Measurements from ENCODE around the gene GABPA. TPM values are rescaled to one million over a fixed set of nuclear protein-coding genes. Genes with fewer than 3 reads are reported as not detected.
"Not testable (repeated sequence)": the region's sequence is repeated elsewhere in the genome, so short reads cannot be mapped to it uniquely, and the experiment has no call there.

Gene GABPA
- 10 to 100 TPM; 21.2 to 23.7 TPM for total RNA-seq
- long read RNA-seq, donor 1, full-length matches to known transcripts = 4 of 9 reads
- long read RNA-seq, donor 1, partial matches to known transcripts = 2 of 9 reads
- long read RNA-seq, donor 1, other reads (novel, unspliced or antisense) = 3 of 9 reads
- long read RNA-seq, donor 2, full-length matches to known transcripts = 4 of 4 reads
- long read RNA-seq, donor 2, partial matches to known transcripts = 0 of 4 reads
- long read RNA-seq, donor 2, other reads (novel, unspliced or antisense) = 0 of 4 reads

DNA sequence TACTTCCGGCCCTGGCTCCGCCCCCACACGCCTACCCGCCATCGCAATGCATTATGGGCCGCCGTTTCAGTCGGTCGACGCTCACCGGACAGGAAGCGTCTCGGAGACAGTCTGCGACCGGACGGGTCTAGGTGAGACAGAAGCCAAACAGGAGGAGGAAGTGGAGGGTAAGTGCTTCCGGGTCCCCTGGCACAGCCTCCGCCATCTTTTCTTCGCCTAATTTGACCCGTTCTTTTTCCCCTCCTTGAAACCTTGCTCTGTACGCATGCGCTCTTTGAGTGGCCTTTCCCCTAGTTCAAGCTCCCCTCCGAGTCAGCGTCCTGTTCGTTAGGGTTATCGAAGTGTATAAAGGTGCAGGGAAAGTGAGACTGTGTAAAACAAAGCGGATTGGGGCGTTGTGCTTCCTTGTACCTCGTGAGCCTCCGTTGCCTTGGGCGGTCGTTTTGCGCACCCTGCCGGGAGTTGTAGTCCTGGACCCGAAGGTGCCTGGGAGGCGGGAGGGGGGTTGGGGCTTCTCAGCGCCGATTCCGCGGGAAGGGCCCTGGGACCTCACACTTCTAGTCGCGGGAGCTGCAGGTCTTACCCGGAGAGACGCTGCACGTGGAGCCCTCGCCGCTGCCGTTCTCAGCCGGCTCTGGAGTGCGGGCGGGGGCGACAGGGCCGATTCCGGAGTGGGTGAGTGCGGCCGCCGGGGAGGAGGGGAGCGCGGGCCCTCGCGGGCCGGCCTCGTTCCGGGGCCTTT is at the start of gene GABPA, which contains the start of gene ATP5PF:
GABPA (plus strand) TSS at position 69 of the 742 bp plus-strand sequence. CDS start 6,627 bp downstream, outside the sequence.
ATP5PF (minus strand) TSS at position 1 of the 742 bp plus-strand sequence. CDS start 5,110 bp downstream, outside the sequence.
- intact Hi-C loops (cut with DNase I) = no loop called here
- DNase-seq (ENCODE audit: low spot score) = peak; percentile 99

DNA sequence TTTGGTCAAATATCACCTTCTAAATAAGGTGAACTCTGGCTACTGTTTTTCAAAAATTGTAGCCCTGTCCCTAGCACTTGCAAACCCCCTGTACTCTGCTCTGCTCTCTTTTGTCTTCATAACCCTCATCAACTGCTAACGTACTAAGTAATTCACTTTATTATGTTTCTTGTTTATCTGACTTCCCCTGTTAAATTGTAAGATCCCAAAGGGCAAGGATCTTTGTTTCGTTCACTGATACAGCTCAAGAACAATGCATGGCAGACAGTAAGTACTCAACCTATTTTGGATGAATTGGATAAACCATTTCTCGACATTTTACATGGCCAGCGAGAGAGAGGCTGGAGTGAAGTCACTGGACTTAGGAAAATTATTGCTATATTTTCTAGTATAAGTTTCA is 47.0 kb upstream of the GABPA start:
- intact Hi-C loops (cut with DNase I) = no loop called here
- DNase-seq (ENCODE audit: low spot score) = no peak

DNA sequence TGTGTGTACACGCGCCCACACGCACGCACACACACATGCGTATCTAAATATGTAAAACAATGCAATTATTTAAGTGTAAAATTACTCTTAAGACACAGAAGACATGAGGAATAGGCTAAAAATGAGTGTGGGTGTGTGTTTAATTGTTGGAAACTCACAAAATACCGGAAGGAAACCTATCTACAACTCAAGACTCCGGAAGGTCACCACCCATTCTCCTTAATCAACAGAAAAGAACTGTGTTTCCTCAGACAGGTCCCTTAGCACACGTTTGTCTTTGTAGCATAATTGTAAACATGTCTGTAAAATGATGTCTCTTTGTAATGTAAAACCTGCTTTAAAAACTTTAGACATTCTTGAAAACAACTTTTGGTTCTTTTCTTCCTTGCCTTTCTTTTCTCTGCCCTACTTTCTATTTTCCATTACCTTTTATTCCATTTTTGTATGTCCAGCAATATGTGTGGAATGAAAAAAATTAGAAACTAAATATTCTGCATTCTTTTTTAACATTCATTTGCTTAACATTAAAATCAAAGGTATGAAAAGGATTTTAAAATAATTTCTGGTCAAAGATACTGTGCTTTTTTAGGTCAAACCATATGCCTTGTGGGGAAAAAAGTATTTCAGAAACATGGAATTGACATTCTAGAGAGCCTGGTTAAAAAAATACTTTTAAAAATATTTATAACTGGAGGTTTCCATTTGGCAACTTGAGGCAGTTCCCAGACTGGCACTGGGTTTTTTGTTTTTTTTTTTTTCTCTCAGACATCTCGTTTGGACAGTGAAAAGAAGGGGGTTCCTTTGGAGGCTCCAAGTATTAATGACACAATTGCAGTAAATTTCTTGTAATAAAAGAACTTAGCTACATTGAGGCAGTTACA is 46.3 kb upstream of the GABPA start:
- intact Hi-C loops (cut with DNase I) = no loop called here

DNA sequence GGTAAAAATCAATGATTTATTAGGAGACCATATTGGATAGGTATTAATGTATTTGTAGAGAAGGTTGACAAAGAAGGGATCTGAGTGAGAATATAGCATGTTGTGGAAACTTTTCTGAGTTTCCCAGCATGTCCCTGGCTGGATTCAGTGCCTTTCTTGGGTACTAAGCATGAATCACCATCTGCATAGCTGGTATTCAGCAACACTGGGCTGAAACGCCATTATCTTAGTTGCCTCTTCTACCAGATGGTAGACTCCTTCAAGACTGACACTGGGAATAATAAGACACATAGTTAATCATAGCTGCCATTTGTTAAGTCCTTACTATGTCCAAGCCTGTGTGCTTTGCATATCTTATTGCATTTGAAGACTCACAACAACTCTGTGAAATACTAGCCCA is 45.5 kb upstream of the GABPA start:
- intact Hi-C loops (cut with DNase I) = no loop called here
- DNase-seq (ENCODE audit: low spot score) = no peak

More for the DNA sequence above, 46.3 kb upstream of the GABPA start:
- DNase-seq (ENCODE audit: low spot score) = no peak

DNA sequence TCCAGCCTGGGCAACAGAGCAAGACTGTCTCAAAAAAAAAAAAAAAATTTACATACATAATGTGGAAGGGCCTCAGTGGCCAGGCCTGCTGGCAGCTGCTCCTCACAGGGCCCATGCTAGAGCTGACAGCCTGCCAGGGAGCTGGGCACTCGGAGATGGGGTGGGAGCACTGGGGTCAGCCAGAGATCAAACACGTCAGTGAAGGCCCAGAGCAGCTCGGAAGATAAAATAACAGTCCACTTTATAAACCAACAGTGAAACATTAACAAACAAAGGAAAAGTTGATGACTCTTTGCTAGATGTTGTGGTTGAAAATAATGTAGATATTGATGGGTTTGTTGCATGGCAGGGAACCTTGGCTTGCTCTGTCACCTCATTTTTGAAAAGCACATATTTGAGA is 42.8 kb upstream of the GABPA start:
- intact Hi-C loops (cut with DNase I) = no loop called here
- DNase-seq (ENCODE audit: low spot score) = no peak

DNA sequence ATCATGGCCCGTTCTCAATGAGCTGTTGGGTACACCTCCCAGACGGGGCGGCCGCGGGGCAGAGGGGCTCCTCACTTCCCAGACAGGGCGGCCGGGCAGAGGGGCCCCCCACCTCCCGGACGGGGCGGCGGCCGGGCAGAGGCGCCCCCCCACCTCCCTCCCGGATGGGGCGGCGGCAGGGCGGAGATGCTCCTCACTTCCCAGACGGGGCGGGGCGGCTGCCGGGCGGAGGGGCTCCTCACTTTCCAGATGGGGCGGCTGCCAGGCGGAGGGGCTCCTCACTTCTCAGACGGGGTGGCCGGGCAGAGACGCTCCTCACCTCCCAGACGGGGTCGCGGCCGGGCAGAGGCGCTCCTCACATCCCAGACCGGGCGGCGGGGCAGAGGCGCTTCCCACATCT is 39.3 kb upstream of the GABPA start:
- not testable (repeated sequence) for DNase-seq (ENCODE audit: low spot score)
- intact Hi-C loops (cut with DNase I) = loop anchor here in 1 of 2 donors (5.0 kb wide), 1 partner anchor 1128 kb away; no protein-coding TSS in a partner anchor

DNA sequence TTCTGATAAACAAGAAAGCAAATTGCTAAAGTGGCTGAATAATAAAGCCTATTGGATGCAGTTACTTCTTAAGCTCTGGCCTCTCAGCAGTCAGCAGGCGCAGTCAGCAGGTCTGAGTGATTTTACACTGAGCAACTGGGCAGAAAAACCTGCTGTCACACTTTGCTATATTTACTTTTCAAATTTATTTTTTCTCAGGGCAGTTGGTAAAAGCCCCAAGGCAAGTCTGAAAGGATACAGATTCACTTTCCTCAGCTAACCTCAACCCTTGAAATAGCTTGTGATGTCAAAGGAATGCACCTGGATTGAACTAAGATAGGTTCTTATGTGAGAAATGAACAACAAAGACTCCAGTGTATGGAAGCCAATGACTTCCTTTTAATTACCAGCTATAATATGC is 34.0 kb upstream of the GABPA start:
- intact Hi-C loops (cut with DNase I) = no loop called here
- no peak for DNase-seq (ENCODE audit: low spot score)

DNA sequence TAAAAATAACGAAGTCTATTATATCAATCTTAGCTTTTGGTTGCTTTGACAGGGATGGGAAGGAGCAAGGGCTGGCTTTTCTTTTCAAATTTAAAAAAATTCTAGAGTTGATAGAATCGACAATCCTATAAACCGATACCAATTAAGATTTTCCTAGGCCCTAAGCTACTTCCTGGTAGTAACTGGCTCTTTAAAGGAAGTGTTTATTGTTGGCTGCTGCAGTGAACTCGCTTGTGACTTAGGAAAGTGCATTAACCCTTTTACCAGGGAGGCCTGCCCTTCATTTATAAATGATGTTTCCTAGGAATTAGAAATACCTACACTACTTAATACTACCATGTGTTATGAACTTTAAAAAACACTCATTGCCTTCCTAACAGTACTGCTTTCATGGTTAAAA is 33.2 kb upstream of the GABPA start:
- intact Hi-C loops (cut with DNase I) = no loop called here
- no peak for DNase-seq (ENCODE audit: low spot score)

DNA sequence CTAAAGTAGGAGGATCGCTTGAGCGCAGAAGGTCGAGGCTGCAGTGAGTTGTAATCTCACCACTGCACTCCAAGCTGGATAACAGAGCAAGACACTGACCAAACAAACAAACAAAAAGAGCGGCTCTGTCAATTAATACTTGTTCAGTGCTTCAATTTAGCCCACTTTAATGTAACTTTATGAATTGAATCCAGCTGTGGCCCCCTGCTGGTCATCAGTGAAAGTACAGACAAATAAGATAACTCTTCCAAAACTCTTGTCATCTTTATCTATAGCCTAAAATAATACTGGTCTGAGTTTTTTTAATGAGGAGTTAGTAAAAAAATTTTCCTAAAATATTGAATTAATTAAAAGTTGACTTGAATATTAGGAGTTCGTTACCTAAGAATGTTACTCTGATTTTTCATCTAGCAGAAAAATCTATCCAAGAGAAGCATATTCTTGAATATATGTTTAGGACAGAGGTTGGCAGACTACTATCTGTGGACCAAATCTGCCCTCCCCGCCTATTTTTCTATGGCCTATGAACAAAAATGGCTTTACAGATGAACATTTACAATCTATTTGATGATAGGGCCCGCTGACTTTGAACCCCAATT is 26.2 kb upstream of the GABPA start:
- no peak for DNase-seq (ENCODE audit: low spot score)
- intact Hi-C loops (cut with DNase I) = loop anchor here in 1 of 2 donors (5.0 kb wide), 1 partner anchor 101 kb away; the partner anchor contains the start of gene MRPL39

DNA sequence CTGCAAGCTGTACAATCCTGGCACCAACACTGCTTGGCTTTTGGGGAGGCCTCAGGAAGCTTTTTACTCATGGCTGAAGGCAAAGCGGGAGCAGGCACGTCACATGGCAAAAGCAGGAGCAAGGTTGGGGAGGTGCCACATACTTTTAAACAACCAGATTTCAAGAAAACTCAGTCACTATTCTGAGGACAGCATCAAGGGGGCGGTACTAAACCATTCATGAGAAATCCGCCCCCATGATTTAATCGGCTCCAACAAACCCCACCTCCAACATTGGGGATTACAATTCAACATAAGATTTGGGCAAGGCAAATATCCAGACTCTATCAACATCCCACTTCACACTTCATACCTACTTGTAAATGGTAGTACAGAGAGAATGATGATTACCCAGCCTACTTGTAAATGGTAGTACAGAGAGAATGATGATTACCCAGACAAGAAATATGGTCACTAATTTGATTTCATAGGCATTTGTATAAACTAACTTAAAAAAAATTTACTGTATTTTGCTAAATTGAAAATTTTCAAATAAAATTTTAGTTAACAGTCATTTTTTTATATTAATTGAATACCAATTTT is 25.0 kb upstream of the GABPA start:
- no peak for DNase-seq (ENCODE audit: low spot score)
- intact Hi-C loops (cut with DNase I) = loop anchor here (5.0 to 10.0 kb wide), 2 partner anchors 102 to 105 kb away; partner anchors contain the start of gene MRPL39 (in 2 of the 2)

DNA sequence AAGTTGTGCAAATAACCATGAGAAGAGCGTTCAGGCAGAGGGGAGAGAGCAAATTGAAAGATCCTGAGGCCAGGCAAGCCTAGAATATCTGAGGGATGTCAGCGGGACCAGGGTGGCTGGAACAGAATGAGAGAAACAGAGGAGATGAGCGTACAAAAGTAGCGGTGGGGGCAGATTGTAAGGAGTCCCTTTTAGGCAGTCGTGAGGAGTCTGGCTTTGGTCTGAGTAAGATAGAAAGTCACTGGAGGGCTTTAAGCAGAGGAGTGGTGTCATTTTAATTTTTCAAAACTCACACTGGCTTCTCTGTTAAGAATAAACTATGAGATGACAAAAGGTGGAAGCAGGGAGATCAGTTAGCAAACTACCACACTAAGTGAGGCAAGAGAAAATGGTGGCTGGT is 24.2 kb upstream of the GABPA start:
- intact Hi-C loops (cut with DNase I) = loop anchor here in 1 of 2 donors (10.0 kb wide), 1 partner anchor 106 kb away; the partner anchor contains the start of gene MRPL39
- no peak for DNase-seq (ENCODE audit: low spot score)

DNA sequence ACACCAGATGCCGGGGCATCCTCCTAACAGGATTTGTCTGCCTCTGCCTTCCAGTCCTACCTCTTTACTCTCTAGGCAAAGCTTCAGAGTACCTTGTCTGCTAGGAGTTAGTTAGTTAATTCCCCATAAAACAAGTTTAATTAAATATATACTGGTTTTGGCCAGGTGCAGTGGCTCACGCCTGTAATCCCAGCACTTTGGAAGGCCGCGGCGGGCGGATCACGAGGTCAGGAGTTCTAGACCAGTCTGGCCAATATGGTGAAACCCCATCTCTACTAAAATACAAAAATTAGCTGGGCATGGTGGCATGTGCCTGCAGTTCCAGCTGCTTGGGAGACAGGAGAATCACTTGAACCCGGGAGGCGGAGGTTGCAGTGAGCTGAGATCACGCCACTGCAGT is 20.7 kb upstream of the GABPA start:
- not testable (repeated sequence) for DNase-seq (ENCODE audit: low spot score)
- intact Hi-C loops (cut with DNase I) = loop anchor here in 1 of 2 donors (10.0 kb wide), 1 partner anchor 109 kb away; the partner anchor contains the start of gene MRPL39

DNA sequence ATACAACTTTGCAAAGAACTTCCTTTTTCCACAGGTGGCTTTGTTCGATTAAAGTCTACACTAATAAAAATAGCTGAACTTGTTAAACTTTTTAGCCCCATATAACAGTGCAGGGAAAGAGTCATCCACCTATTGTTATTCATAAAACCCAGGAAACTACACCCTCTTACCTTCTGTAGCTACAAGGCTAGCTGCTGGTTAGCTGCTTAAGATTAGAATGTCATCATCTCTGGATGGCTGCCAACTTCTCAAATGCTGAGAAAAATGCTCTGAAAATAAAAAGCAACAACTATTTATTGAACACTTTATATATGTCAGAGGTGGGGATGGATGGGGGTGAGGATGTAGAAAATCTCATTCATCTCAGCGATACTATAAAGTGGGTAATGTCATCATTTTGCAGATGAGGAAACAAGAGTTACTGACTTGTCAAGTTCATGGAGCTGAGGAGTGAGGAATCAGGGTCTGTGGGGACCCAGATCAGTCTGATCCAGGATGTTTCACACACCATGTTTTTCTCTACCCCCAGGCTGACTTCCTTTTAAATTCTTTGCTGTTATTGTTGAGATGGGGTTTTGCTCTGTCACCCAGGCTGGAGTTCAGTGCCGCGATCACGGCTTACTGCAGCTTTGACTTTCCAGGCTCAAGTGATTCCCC is 17.2 kb upstream of the GABPA start:
- intact Hi-C loops (cut with DNase I) = loop anchor here in 1 of 2 donors (10.0 kb wide), 1 partner anchor 113 kb away; the partner anchor contains the start of gene MRPL39
- DNase-seq (ENCODE audit: low spot score) = no peak

DNA sequence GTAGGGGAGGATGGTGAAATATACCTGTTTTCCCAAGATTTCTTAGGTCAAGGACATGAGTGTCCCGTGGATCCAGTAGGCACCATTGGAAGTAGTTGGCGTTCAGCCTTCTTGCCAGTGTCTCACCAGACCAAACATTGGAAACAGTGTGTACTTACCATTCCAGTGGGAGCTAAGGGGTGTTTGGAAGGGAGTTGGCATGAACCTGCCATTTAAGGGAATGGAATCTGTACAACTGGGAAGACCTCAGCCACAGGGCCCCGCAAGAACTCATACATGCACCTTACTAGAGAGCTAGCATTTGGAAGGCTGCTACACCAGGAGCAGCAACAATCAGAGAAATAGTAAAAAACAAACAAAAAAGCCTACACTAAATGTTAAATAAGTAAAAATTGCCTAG is 12.8 kb upstream of the GABPA start:
- no peak for DNase-seq (ENCODE audit: low spot score)
- intact Hi-C loops (cut with DNase I) = no loop called here

DNA sequence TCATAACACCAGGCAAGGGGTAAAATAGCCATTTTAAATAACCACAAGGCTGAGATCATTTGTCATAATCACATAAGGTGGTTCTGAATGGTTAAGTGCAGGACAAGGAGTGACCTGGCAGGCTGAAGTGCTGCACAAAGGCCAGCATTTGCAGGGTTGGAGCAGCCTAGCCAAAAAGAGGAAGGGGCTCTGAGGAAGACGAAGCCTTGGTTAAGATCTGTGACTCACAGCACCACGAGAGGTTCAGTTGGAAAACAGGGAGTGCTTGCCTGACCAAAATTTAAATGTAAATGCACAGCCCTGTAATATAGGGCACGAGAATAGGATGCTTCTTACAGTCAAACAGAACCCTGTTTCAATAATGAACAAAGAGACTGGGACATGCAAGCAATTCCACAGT is 12.1 kb upstream of the GABPA start:
- DNase-seq (ENCODE audit: low spot score) = no peak
- intact Hi-C loops (cut with DNase I) = no loop called here

DNA sequence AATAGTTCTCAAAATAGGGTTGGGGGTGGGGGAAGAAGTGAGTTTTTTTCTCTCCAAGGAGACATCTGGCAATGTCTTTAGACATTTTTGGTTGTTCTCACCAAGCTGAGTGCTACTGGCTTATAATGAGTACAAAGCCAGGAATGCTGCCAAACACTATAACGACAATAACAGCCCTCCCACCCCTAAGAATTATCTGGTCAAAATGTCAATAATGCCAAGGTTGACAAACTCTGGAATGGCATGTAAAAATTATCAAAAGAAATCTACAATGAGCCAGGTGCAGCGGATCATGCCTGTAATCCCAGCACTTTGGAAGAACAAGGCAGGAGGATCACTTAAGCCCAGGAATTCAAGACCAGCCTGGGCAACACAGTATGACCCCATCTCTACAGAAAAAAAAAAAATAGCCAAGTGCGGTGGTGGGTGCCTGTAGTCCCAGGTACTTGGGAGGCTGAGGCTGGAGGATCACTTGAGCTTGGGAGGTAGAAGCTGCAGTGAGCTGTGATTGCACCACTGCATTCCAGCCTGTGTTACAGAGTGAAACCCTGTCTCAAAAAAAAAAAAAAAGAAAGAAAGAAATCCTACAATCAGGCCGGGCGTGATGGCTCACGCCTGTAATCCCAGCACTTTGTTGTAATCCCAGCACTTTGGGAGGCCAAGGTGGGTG is 2.5 kb upstream of the GABPA start:
- DNase-seq (ENCODE audit: low spot score) = no peak
- intact Hi-C loops (cut with DNase I) = no loop called here

DNA sequence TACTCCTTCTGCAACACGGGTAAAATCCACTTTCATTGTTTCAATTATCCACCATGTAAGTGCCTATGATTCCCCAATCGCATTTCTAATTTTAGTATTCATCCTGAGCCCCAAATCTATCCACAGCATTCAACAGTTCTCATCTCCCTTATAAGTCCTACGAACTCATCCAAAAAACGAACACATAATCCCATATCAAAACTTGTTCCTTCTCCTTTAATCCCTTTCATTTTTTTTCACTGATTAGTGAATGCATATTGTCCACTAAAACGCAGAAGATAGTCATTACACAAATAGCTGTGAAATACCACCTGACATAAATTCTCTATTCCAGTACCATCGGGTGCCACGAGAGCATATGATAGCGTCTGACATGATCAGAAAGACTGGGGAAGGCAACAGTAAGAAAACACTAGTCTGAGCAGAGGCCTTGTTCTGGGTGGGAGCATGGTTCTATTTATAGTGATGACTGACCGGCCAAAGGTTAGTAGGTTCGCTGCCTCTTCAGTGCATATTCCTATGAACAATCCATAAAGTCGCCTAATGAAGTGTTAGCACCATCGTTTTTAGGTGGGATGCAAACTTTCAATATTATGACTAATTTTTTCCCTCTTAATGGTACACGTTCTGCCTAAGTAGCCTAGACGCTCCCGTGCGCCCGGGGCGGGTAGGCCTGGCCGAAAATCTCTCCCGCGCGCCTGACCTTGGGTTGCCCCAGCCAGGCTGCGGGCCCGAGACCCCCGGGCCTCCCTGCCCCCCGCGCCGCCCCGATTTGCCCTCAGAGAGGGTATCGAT is 716 bp upstream of the GABPA start:
- intact Hi-C loops (cut with DNase I) = no loop called here
- no peak for DNase-seq (ENCODE audit: low spot score)
